IPS DF 6.9 (cell line): Measurements from ENCODE around the gene PLA2G4A.
"Not testable (repeated sequence)": the region's sequence is repeated elsewhere in the genome, so short reads cannot be mapped to it uniquely, and the experiment has no call there.

Source experiments
- DNase-seq: peaks from one replicate; pipeline ENCODE4 v3.0.0-alpha.2; 2013; ENCODE audit warnings: low read depth, low spot score
- H3K27ac ChIP-seq: one replicate; pipeline ENCODE4 v1.5.1; 2013; ENCODE audit warnings: low read length, control low read depth
- H3K27me3 ChIP-seq: 2 replicates; pipeline ENCODE4 v1.6.1; 2013; ENCODE audit warnings: mild to moderate bottlenecking, low read length; ENCODE audit not compliant: control insufficient read depth, insufficient read depth
- H3K36me3 ChIP-seq: 2 replicates; pipeline ENCODE4 v1.6.1; 2013; ENCODE audit warnings: low read length; ENCODE audit not compliant: control insufficient read depth, insufficient read depth
- H3K4me1 ChIP-seq: 2 replicates; pipeline ENCODE4 v1.6.1; 2013; ENCODE audit warnings: low read length; ENCODE audit not compliant: control insufficient read depth, insufficient read depth
- H3K4me3 ChIP-seq: 2 replicates; pipeline ENCODE4 v1.5.1; 2013; ENCODE audit warnings: mild to moderate bottlenecking, low read length
- H3K9me3 ChIP-seq: 2 replicates; pipeline ENCODE4 v1.6.1; 2013; ENCODE audit warnings: low read length, inconsistent platforms; ENCODE audit not compliant: control insufficient read depth, insufficient read depth
- WGBS: extraction: QIAGEN DNeasy Blood & Tissue Kit; methylation state at CpG from one replicate; pipeline ENCODE4 v1.1.7; 2013; ENCODE audit warnings: mixed read lengths, missing lambda C conversion rate; ENCODE audit not compliant: insufficient read length, insufficient coverage; 5-methylcytosine and 5-hydroxymethylcytosine counted together

PLA2G4A gene

DNA sequence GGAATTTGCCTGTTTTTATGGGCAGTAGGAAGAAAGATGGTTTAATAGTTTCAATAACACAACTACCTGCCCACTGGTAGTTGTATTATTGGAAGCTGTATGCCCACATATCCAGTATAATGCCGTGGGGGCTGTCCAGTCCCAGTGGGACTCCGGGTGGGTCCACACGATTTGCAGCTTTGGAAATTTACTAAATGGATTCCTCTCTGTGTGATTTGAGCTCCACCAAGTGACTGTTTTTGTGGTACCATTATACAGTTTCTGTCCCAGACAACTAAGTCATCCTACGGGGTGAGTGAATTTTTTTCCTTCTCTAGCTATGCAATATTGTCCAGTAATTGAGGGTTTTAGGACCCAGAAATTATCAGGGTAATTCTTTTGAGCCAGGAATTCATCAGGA, 86.8 kb downstream of the PLA2G4A start:
- Histone ChIP-seq H3K27me3 (no peaks in the 10 kb centered on the region), H3K27ac (no peak overlapping the region), H3K36me3 (no peaks in the 10 kb centered on the region), H3K4me3 (no peak overlapping the region), H3K4me1 (no peaks in the 10 kb centered on the region), H3K9me3 (no peaks in the 10 kb centered on the region)
- no peak for DNase-seq
- no CpG with 5 or more reads among the region's 4 CpGs for WGBS

DNA sequence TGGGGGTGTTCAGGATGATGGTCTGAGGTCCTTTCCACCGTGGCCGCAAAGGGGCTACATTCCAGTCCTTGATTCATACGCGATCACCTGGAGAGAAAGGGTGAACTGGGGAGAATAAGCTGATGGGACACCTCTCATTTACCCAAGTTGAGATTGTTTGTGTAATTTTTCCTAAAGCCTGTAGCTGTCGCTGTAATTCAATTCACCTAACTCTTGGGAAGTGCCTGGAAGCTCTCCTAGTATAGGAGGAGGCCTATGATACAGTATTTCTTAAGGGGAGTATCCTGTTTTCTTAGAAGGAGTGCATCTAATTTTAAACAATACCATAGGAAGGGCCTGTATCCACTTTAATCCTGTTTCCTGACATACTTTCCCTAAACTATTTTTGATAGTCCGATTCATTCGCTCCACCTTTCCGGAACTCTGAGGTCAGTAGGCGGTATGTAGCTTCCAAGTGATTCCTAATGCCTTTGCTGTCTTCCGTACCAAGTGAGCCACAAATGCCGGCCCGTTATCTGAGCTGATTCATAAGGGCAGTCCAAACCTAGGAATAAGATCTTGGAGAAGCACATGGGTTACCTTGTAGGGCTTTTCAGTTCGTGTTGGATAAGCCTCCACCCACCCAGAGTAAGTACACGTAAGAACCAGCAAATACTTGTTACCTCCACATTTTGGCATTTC, 88.5 kb downstream of the PLA2G4A start:
- not testable (repeated sequence) for H3K9me3 ChIP-seq, DNase-seq, H3K4me3 ChIP-seq, H3K36me3 ChIP-seq, H3K4me1 ChIP-seq, H3K27ac ChIP-seq, H3K27me3 ChIP-seq
- no CpG with 5 or more reads among the region's 14 CpGs for WGBS

- not testable (repeated sequence) for H3K36me3 ChIP-seq, H3K27me3 ChIP-seq, H3K4me1 ChIP-seq, DNase-seq, H3K9me3 ChIP-seq, H3K27ac ChIP-seq, H3K4me3 ChIP-seq
- WGBS: no CpG with 5 or more reads among the region's 5 CpGs
Observed at GRCh38 chr1:186921386-186921785, 92.6 kb downstream of the PLA2G4A start.

DNA sequence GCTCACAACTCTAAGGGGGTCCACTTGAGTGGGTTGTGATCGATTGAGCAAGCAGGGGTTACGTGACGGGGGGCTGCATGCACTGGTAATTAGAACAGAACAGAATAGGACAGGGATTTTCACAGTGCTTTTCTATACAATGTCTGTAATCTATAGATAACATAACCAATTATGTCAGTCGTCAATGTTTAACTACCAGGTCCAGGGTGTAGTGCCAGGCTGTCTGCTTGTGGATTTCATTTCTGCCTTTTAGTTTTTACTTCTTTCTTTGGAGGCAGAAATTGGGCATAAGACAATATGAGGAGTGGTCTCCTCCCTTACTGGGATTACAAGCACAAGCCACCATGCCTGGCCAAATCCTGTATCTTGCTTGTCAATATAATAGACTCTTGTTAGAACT, 94.1 kb downstream of the PLA2G4A start:
- not testable (repeated sequence) for DNase-seq, H3K36me3 ChIP-seq, H3K27ac ChIP-seq, H3K9me3 ChIP-seq, H3K4me1 ChIP-seq, H3K27me3 ChIP-seq, H3K4me3 ChIP-seq
- no CpG with 5 or more reads among the region's 4 CpGs for WGBS

DNA sequence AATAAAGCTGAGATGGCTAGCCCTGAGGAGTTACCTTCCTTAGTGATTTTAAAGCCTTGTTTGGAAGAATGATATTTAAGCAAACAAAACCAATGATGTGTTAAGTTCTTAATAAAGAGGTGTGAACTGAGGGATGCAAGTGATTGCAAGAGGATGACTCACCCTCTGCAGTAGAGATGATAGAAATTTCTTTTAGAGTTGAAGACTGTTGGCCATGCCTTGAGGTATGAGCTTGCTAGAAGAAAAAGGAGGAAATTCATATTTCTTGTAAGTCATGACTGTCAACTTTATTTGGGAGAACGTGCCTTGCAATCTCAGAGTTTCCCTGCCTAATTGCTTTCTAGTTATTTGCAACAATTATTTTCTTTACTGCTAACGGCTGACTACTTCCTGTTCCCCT, 94.7 kb downstream of the PLA2G4A start:
- no peaks in the 10 kb centered on the region for H3K27me3 ChIP-seq
- DNase-seq: no peak
- H3K9me3 ChIP-seq: no peaks in the 10 kb centered on the region
- H3K4me3 ChIP-seq: no peak overlapping the region
- WGBS: no CpG with 5 or more reads among the region's 2 CpGs
- H3K36me3 ChIP-seq: no peaks in the 10 kb centered on the region
- no peak overlapping the region for H3K27ac ChIP-seq
- H3K4me1 ChIP-seq: no peaks in the 10 kb centered on the region

- Histone ChIP-seq H3K4me3 (no peak overlapping the region), H3K27ac (no peak overlapping the region), H3K4me1 (no peaks in the 10 kb centered on the region), H3K27me3 (no peaks in the 10 kb centered on the region), H3K9me3 (no peaks in the 10 kb centered on the region), H3K36me3 (no peaks in the 10 kb centered on the region)
- no peak for DNase-seq
- no CpG with 5 or more reads among the region's 3 CpGs for WGBS
Observed at GRCh38 chr1:186925881-186926669, 97.3 kb downstream of the PLA2G4A start.

DNA sequence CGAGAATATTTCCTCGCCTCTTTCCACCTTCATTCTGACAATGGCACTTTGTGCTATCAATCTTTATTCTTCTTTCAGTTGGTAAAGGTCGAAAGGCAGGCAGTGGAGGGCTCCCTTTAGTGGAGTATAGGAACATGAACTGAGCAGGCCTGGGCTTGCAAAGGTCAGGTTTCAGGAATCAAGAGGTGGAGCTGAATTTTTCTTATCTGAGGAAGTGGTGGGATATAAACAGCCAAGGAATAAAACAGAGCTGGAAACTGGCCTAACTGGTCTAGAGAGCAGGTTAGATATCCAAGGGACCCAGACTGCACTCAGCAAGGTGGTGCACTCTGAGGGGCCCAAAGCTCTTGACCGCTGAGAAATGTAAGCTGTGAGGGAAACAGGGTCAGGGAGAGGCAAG, 99.1 kb downstream of the PLA2G4A start:
- no peak for DNase-seq
- Histone ChIP-seq H3K36me3 (no peaks in the 10 kb centered on the region), H3K4me3 (no peak overlapping the region), H3K9me3 (no peaks in the 10 kb centered on the region), H3K4me1 (no peaks in the 10 kb centered on the region), H3K27me3 (no peaks in the 10 kb centered on the region), H3K27ac (no peak overlapping the region)
- WGBS: no CpG with 5 or more reads among the region's 4 CpGs

DNA sequence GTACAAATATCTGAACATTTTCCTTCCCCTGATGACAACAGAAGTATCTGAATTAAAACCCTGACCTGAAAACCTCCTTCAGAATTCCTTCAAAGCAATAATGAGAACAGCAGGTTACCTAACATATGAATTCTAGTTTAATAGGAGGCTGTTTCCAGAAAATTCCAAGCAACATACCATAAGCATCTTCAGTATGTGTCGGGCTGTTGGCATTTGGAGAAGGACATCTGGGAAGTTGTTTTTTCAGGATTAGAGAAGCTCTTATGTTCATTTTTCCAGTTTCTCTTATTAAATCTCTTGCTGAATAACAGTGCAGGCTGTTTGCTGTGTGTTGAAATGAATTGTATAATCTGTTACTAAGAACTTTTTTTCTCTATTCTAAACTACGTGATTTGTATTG, 101.5 kb downstream of the PLA2G4A start:
- no CpG with 5 or more reads among the region's 2 CpGs for WGBS
- Histone ChIP-seq H3K4me1 (no peaks in the 10 kb centered on the region), H3K27me3 (no peaks in the 10 kb centered on the region)

GRCh38 chr1:186937016-186937670, 108.4 kb downstream of the PLA2G4A start:
- no CpG with 5 or more reads among the region's 3 CpGs for WGBS
- Histone ChIP-seq H3K27me3 (no peaks in the 10 kb centered on the region), H3K9me3 (no peaks in the 10 kb centered on the region), H3K36me3 (no peaks in the 10 kb centered on the region), H3K4me1 (no peaks in the 10 kb centered on the region), H3K27ac (no peak overlapping the region), H3K4me3 (no peak overlapping the region)
- no peak for DNase-seq

More for the DNA sequence above, 101.5 kb downstream of the PLA2G4A start:
- Histone ChIP-seq H3K4me3 (no peak overlapping the region), H3K36me3 (no peaks in the 10 kb centered on the region), H3K9me3 (no peaks in the 10 kb centered on the region), H3K27ac (no peak overlapping the region)
- DNase-seq: no peak

GRCh38 chr1:186943891-186944686, 115.3 kb downstream of the PLA2G4A start:
- DNase-seq: no peak
- Histone ChIP-seq H3K27me3 (no peaks in the 10 kb centered on the region), H3K36me3 (no peaks in the 10 kb centered on the region), H3K27ac (no peak overlapping the region), H3K9me3 (no peaks in the 10 kb centered on the region), H3K4me3 (no peak overlapping the region), H3K4me1 (no peaks in the 10 kb centered on the region)
- no CpG with 5 or more reads among the region's 8 CpGs for WGBS
